ENCODE results near the gene ITGB5. TPM values are rescaled to one million over a fixed set of nuclear protein-coding genes. Genes with fewer than 3 reads are reported as not detected.

ITGB5 gene
- total RNA-seq, 1 experiment from 2014 or later = 459 TPM

GRCh38 chr3:124812291-124813265 lies 74.6 kb downstream of the ITGB5 start:
- H3K27me3 ChIP-seq (ENCODE audit: control insufficient read depth, insufficient read depth, low read length) = no peaks in the 10 kb centered on the region
- peaks cover 54% of the 10 kb centered on the region for H3K36me3 ChIP-seq (replicated peaks; ENCODE audit: control insufficient read depth, insufficient read depth, low read length)
- no peak overlapping the region for H3K4me3 ChIP-seq (ENCODE audit: insufficient read depth, low read depth, low read length)
- no peak for DNase-seq

- peaks cover 49% of the 10 kb centered on the region for H3K36me3 ChIP-seq (replicated peaks; ENCODE audit: control insufficient read depth, insufficient read depth, low read length)
Measured at GRCh38 chr3:124811436-124811835, 75.7 kb downstream of the ITGB5 start.

GRCh38 chr3:124810970-124811369 lies 76.2 kb downstream of the ITGB5 start:
- no peak overlapping the region for H3K4me3 ChIP-seq (ENCODE audit: insufficient read depth, low read depth, low read length)
- H3K27me3 ChIP-seq (ENCODE audit: control insufficient read depth, insufficient read depth, low read length) = no peaks in the 10 kb centered on the region
- peaks cover 44% of the 10 kb centered on the region for H3K36me3 ChIP-seq (replicated peaks; ENCODE audit: control insufficient read depth, insufficient read depth, low read length)
- DNase-seq = no peak

More at GRCh38 chr3:124811436-124811835, 75.7 kb downstream of the ITGB5 start:
- Histone ChIP-seq H3K4me3 (ENCODE audit: insufficient read depth, low read depth, low read length) (no peak overlapping the region), H3K27me3 (ENCODE audit: control insufficient read depth, insufficient read depth, low read length) (no peaks in the 10 kb centered on the region)
- no peak for DNase-seq

GRCh38 chr3:124809039-124809438 lies 78.1 kb downstream of the ITGB5 start:
- Histone ChIP-seq H3K27me3 (ENCODE audit: control insufficient read depth, insufficient read depth, low read length) (no peaks in the 10 kb centered on the region), H3K4me3 (ENCODE audit: insufficient read depth, low read depth, low read length) (no peak overlapping the region), H3K36me3 (replicated peaks; ENCODE audit: control insufficient read depth, insufficient read depth, low read length) (peaks cover 33% of the 10 kb centered on the region)
- DNase-seq = no peak

GRCh38 chr3:124805671-124806070 lies 81.5 kb downstream of the ITGB5 start:
- H3K36me3 ChIP-seq (replicated peaks; ENCODE audit: control insufficient read depth, insufficient read depth, low read length) = peaks cover 28% of the 10 kb centered on the region
- no peak overlapping the region for H3K4me3 ChIP-seq (ENCODE audit: insufficient read depth, low read depth, low read length)
- no peak for DNase-seq
- no peaks in the 10 kb centered on the region for H3K27me3 ChIP-seq (ENCODE audit: control insufficient read depth, insufficient read depth, low read length)

GRCh38 chr3:124804875-124805274 lies 82.3 kb downstream of the ITGB5 start:
- Histone ChIP-seq H3K36me3 (replicated peaks; ENCODE audit: control insufficient read depth, insufficient read depth, low read length) (peaks cover 33% of the 10 kb centered on the region), H3K4me3 (ENCODE audit: insufficient read depth, low read depth, low read length) (no peak overlapping the region)

GRCh38 chr3:124802702-124803101 lies 84.5 kb downstream of the ITGB5 start:
- no peak for DNase-seq
- Histone ChIP-seq H3K36me3 (replicated peaks; ENCODE audit: control insufficient read depth, insufficient read depth, low read length) (peaks cover 22% of the 10 kb centered on the region), H3K27me3 (ENCODE audit: control insufficient read depth, insufficient read depth, low read length) (no peaks in the 10 kb centered on the region), H3K4me3 (ENCODE audit: insufficient read depth, low read depth, low read length) (no peak overlapping the region)

More at GRCh38 chr3:124804875-124805274, 82.3 kb downstream of the ITGB5 start:
- H3K27me3 ChIP-seq (ENCODE audit: control insufficient read depth, insufficient read depth, low read length) = no peaks in the 10 kb centered on the region
- DNase-seq = no peak

- Histone ChIP-seq H3K4me3 (ENCODE audit: insufficient read depth, low read depth, low read length) (no peak overlapping the region), H3K36me3 (replicated peaks; ENCODE audit: control insufficient read depth, insufficient read depth, low read length) (peaks cover 25% of the 10 kb centered on the region), H3K27me3 (ENCODE audit: control insufficient read depth, insufficient read depth, low read length) (no peaks in the 10 kb centered on the region)
- no peak for DNase-seq
Measured at GRCh38 chr3:124802061-124802698, 85.0 kb downstream of the ITGB5 start.

- DNase-seq = no peak
Measured at GRCh38 chr3:124800511-124801258, 86.5 kb downstream of the ITGB5 start.

GRCh38 chr3:124800076-124800475 lies 87.1 kb downstream of the ITGB5 start:
- DNase-seq = no peak
- Histone ChIP-seq H3K4me3 (ENCODE audit: insufficient read depth, low read depth, low read length) (no peak overlapping the region), H3K36me3 (replicated peaks; ENCODE audit: control insufficient read depth, insufficient read depth, low read length) (peaks cover 33% of the 10 kb centered on the region), H3K27me3 (ENCODE audit: control insufficient read depth, insufficient read depth, low read length) (no peaks in the 10 kb centered on the region)

More at GRCh38 chr3:124800511-124801258, 86.5 kb downstream of the ITGB5 start:
- Histone ChIP-seq H3K36me3 (replicated peaks; ENCODE audit: control insufficient read depth, insufficient read depth, low read length) (peaks cover 34% of the 10 kb centered on the region), H3K27me3 (ENCODE audit: control insufficient read depth, insufficient read depth, low read length) (no peaks in the 10 kb centered on the region), H3K4me3 (ENCODE audit: insufficient read depth, low read depth, low read length) (no peak overlapping the region)

- peaks cover 32% of the 10 kb centered on the region for H3K36me3 ChIP-seq (replicated peaks; ENCODE audit: control insufficient read depth, insufficient read depth, low read length)
- no peaks in the 10 kb centered on the region for H3K27me3 ChIP-seq (ENCODE audit: control insufficient read depth, insufficient read depth, low read length)
- no peak overlapping the region for H3K4me3 ChIP-seq (ENCODE audit: insufficient read depth, low read depth, low read length)
- DNase-seq = no peak
Measured at GRCh38 chr3:124799676-124800075, 87.5 kb downstream of the ITGB5 start.

- Histone ChIP-seq H3K27me3 (ENCODE audit: control insufficient read depth, insufficient read depth, low read length) (no peaks in the 10 kb centered on the region), H3K36me3 (replicated peaks; ENCODE audit: control insufficient read depth, insufficient read depth, low read length) (peaks cover 46% of the 10 kb centered on the region), H3K4me3 (ENCODE audit: insufficient read depth, low read depth, low read length) (no peak overlapping the region)
- DNase-seq = no peak
Measured at GRCh38 chr3:124797426-124797945, 89.7 kb downstream of the ITGB5 start.

- H3K27me3 ChIP-seq (ENCODE audit: control insufficient read depth, insufficient read depth, low read length) = no peaks in the 10 kb centered on the region
- no peak for DNase-seq
- peaks cover 48% of the 10 kb centered on the region for H3K36me3 ChIP-seq (replicated peaks; ENCODE audit: control insufficient read depth, insufficient read depth, low read length)
- H3K4me3 ChIP-seq (ENCODE audit: insufficient read depth, low read depth, low read length) = no peak overlapping the region
Measured at GRCh38 chr3:124796477-124796876, 90.7 kb downstream of the ITGB5 start.

- no peak overlapping the region for H3K4me3 ChIP-seq (ENCODE audit: insufficient read depth, low read depth, low read length)
- no peaks in the 10 kb centered on the region for H3K27me3 ChIP-seq (ENCODE audit: control insufficient read depth, insufficient read depth, low read length)
- peaks cover 45% of the 10 kb centered on the region for H3K36me3 ChIP-seq (replicated peaks; ENCODE audit: control insufficient read depth, insufficient read depth, low read length)
- DNase-seq = no peak
Measured at GRCh38 chr3:124793054-124793739, 94.0 kb downstream of the ITGB5 start.

All from H7 (cell line).